HG03280 (cell line): ENCODE data around the gene RSF1.
"Not testable (repeated sequence)": the region's sequence is repeated elsewhere in the genome, so short reads cannot be mapped to it uniquely, and the experiment has no call there.

Source experiments
- ATAC-seq: cut with Tn5 transposase; IDR thresholded peaks from one replicate; pipeline ENCODE4 v1.9.1; 2021; ENCODE audit warnings: mild to moderate bottlenecking, moderate library complexity; ENCODE audit not compliant: unreplicated experiment

The RSF1 gene

GRCh38 chr11:77820565-77821348 is at the start of gene RSF1, which contains the start of gene AAMDC:
TSS of gene RSF1 (minus strand) at chr11:77820722. CDS start at chr11:77820714, 8 bp downstream.
TSS of gene AAMDC (plus strand) at chr11:77821144. CDS start at chr11:77842497, 21,353 bp downstream.
- ATAC-seq: peak; percentile 88

DNA sequence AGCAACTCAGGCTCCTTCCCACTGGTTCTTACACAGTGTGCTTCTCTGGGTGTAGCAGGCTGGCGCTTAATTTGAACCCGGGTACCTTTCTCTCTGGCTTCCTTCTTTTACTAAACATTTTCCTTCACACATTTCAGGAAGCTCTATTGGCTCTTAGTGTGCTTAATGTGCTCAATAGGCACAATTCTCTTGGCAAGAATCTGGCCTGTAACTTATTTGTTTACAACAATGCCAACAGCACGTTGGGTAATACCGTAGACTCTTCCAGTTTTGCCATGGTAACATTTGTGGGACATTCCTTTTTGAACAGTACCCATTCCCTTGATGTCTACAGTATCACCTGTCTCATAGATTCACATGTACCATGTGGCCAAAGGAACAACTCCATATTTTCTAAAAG is 48.2 kb upstream of the RSF1 start:
- no peak for ATAC-seq

DNA sequence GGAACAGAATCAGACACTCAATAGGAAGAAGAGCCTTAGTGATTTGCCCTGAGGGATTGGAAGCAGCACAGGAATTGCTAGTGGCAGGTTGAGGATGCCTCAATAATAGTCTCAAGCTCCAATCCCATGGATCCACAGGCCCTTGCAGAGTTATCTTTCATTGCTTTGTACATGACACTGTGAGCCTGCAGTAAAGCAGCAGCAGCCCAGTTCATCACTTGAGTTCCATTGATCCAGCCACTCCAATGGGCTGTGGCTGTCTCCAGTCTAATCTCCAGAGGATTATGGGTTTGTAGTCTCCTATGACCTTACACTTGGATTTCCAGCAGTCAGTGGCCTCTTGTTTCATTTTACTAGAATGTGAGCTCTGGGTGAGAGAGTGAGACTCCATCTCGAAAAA is 45.8 kb upstream of the RSF1 start:
- ATAC-seq: no peak

DNA sequence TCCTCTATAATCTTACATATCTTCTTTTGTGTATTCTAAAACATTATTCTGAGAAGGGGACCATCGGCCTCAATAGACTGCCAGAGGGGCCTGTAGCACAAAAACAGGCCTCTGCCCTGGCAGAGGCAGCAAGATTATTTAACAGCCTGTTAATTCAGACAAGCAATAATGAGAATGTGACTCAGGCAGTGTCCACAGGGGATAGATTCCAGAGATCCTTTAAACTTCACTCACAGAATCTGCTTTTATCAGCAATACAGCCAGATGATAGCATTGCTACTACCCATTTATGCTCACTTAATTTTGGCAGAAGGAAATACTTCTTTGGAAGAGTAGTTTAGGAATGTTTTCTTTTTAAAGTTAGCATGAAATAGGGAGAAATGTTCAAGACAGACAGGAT is 45.3 kb upstream of the RSF1 start:
- no peak for ATAC-seq

DNA sequence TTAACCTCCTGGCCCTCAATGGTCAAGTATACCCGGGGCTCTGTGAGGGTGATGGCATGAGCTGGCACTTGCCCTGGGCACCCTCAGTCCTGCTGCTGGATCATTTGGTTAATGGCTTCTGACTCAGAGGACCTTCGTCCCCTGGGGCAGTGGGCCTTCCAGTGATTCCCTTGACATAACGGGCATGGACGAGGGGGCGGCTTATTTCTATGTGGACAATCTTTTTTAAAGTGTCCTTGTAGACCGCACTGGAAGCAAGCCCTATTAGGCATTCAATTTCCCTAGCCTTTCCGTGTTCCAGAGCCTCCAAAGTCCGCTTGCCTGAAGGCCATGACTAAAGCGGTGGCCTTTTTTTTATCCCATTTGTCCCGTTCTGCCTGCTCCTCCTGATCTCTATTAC is 40.9 kb upstream of the RSF1 start:
- ATAC-seq: not testable (repeated sequence)

GRCh38 chr11:77857906-77858457 is 37.5 kb upstream of the RSF1 start:
- ATAC-seq: not testable (repeated sequence)

DNA sequence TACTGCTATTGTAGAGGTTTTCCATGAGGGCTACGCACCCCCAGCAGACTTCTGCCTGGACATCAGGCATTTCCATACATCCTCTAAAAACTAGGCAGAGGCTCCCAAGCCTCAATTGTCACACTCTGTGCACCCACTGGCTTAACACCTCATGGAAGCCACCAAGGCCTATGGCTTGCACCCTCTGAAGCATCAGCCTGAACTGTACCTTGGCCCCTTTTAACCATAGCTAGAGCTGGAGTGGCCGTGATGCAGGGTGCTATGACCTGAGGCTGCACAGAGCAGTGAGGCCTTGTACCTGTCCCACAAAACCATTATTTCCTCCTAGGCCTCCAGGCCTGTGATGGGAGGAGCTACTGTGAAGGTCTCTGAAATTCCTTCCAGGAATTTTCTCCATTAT is 34.3 kb upstream of the RSF1 start:
- ATAC-seq: no peak

- ATAC-seq: no peak
Measured at GRCh38 chr11:77851503-77851902, 31.0 kb upstream of the RSF1 start.

- not testable (repeated sequence) for ATAC-seq
Measured at GRCh38 chr11:77843700-77844099, 23.2 kb upstream of the RSF1 start.

DNA sequence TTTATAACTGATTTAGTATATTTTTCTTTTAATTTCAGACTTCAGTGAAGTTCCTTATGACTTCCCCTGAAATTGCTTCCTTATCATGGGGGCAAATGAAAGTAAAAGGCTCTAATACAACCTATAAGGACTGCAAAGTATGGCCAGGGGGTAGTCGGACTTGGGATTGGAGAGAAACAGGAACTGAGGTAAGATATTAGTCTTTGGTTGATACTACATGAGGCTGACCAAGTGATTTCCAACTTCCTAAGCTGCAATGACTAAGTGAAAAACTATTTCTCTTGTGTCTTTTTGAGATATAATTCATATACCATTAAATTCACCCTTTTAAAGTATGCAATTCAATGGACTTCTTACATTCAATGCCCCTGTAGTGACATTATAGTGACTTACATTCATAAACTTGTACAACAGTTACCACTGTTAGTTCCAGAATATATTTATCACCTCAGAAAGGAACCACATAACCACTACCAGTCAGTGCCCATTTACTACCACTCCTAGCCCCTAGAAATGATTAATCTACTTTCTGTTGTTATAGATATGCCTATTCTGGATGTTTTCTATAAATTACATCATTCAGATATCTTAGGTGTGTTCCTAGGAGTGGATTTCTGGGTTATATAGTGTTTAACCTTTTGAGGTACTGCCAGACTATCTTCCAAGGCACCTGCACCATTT is 22.1 kb upstream of the RSF1 start:
- no peak for ATAC-seq

GRCh38 chr11:77833302-77833701 is 12.8 kb upstream of the RSF1 start:
- no peak for ATAC-seq

DNA sequence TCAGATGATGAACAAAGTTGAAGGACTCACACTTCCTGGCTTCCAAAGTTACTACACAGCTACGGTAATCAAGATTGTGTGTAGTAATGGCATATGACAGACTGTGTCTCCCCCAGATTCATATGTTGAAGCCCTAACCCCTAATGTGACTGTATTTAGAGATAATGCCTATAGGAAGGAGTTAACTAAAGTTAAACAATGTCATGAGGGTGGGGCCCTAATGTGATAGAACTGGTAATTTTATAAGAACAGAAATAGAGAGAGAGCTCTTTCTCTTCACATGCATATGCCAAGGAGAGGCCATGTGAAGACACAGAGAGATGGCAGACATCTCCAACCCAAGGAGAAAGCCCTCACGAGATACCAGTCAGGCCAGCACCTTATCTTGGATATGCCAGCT is 8.4 kb upstream of the RSF1 start:
- ATAC-seq: no peak

GRCh38 chr11:77823775-77824174 is 3.3 kb upstream of the RSF1 start:
- no peak for ATAC-seq

DNA sequence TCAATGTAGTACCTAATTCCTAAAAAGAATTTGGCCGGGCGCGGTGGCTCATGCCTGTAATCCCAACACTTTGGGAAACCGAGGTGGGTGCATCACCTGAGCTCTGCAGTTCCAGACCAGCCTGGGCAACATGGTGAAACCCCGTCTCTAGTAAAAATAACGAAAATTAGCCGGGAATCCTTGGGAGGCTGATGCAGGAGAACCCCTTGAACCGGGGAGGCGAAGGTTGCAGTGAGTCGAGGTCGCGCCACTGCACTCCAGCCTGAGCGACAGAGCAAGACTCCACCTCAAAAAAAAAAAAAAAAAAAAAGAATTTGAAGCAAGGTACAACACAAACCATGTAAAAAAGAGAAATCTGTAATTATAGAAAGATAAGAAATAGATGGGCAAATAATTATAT is 1.6 kb upstream of the RSF1 start:
- ATAC-seq: not testable (repeated sequence)

DNA sequence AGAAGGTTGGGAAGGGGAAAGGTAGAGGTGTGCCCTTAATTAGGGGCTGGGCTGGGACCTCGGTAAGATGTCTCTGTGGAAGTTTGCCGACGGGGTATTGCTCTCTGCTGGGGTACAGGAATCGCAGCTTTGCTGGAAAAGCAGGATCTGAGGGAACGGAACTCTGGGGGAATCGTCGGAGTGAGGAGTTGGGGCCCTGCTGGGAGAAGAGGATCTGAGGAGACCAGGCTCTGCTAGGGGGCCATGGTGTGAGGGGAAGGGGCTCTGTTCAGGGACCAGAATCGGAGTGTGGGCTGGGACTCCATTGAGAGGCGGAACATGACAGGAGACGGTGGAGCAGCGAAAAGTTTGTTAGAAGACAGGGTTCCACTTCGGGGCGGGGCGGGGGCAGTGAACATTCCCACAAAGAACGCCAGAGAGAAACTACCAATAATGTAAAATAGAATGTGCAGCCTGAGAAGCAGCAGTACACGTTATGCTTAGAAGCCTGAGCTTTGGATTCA is 878 bp upstream of the RSF1 start:
- no peak for ATAC-seq

GRCh38 chr11:77819921-77820564 is 479 bp downstream of the RSF1 start:
- ATAC-seq: peak; percentile 6

DNA sequence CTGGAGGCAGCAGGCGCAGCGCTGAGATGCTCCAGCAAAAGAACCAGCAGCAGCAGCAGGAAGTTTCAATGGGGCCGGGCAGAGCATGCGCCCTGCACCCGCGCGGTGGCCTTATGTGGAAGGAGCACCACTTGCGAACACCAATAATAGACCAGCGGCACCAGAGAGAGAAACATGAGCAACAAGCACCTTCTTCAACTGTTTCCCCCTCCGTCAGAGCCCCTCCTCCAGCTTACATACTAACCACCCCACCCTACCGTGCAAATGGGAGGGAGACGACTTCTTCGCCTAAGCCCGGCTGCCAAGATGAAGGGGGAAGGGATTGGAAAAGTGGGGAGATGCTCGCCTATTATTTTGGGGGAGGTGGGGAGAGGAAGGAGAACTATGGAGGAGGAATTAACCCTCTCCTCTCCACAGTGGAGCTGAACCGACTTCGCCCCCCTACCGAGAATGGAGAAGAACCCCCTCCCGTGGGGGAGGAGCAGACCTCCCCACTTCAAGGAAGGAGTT is 1.1 kb downstream of the RSF1 start:
- ATAC-seq: peak; percentile 43

DNA sequence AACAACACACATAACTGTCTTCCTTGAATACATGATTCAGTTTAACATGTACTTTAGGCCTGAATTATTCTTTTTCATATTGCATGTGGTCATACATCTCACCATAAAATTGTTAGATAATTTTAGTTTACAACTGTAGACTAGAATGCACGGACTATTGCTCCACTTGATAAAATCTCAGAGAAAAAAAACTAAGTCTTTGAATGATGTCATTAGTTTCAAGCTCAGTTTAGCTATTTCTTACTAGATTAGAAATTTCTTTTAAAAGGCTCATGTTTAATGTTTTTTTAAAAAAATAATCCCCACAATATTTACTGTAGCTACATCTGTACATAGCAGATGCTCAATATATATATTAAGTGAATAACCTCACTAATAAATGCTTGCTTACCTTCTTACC is 5.1 kb downstream of the RSF1 start:
- no peak for ATAC-seq

DNA sequence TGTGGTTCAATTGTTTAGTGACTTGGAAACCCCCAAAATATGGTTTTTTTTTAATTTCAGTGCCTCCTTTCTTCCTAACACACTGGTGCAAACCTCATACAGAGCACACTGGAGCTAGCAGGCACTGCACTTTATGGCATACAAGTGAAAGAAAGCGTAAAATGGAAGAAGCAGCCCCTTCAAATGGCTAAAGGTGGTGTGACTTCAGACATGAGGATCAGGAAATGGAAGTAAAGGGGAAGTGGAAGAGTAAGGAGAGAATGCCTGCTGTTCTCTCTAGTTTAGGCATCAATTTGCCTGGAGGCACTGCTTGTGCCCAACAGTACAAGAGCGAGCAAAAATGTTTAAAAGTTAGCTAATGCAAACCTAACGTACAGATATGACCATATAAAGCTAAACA is 5.7 kb downstream of the RSF1 start:
- ATAC-seq: no peak

- ATAC-seq: no peak
Measured at GRCh38 chr11:77813256-77813655, 7.3 kb downstream of the RSF1 start.

- ATAC-seq: no peak
Measured at GRCh38 chr11:77806993-77807392, 13.5 kb downstream of the RSF1 start.
